HG03039 (cell line): ENCODE measurements around the gene VPS4B.
"Not testable (repeated sequence)": the region's sequence is repeated elsewhere in the genome, so short reads cannot be mapped to it uniquely, and the experiment has no call there.

ENCODE experiments used
- ATAC-seq: cut with Tn5 transposase; IDR thresholded peaks from one replicate; pipeline ENCODE4 v1.9.1; 2021; ENCODE audit warnings: mild to moderate bottlenecking, moderate library complexity; ENCODE audit not compliant: unreplicated experiment

The VPS4B gene

GRCh38 chr18:63373161-63373560 is 49.1 kb downstream of the VPS4B start:
- no peak for ATAC-seq

GRCh38 chr18:63368611-63369010 is 53.7 kb downstream of the VPS4B start:
- ATAC-seq = no peak

GRCh38 chr18:63367053-63367953 is 55.0 kb downstream of the VPS4B start, which contains the start of gene KDSR:
Gene KDSR (minus strand): TSS chr18:63367206. CDS start chr18:63367118, 88 bp downstream.
- ATAC-seq = peak; percentile 85

- peak; percentile 29 for ATAC-seq
Measured at GRCh38 chr18:63366213-63367052, 55.8 kb downstream of the VPS4B start.

- no peak for ATAC-seq
Measured at GRCh38 chr18:63365876-63366212, 56.4 kb downstream of the VPS4B start.

GRCh38 chr18:63363951-63364350 is 58.3 kb downstream of the VPS4B start:
- ATAC-seq = no peak

- ATAC-seq = not testable (repeated sequence)
Measured at GRCh38 chr18:63363420-63363819, 58.9 kb downstream of the VPS4B start.

GRCh38 chr18:63356272-63356896 is 65.9 kb downstream of the VPS4B start:
- no peak for ATAC-seq

- ATAC-seq = no peak
Measured at GRCh38 chr18:63350230-63350629, 72.0 kb downstream of the VPS4B start.

- ATAC-seq = no peak
Measured at GRCh38 chr18:63348508-63349136, 73.7 kb downstream of the VPS4B start.

GRCh38 chr18:63346480-63347183 is 75.6 kb downstream of the VPS4B start:
- no peak for ATAC-seq

GRCh38 chr18:63346031-63346430 is 76.2 kb downstream of the VPS4B start:
- ATAC-seq = no peak

- no peak for ATAC-seq
Measured at GRCh38 chr18:63344918-63345317, 77.4 kb downstream of the VPS4B start.

- no peak for ATAC-seq
Measured at GRCh38 chr18:63344263-63344662, 78.0 kb downstream of the VPS4B start.

- ATAC-seq = no peak
Measured at GRCh38 chr18:63342206-63342605, 80.1 kb downstream of the VPS4B start.

GRCh38 chr18:63339920-63340484 is 82.3 kb downstream of the VPS4B start:
- ATAC-seq = no peak
